Glomerular endothelial cell (primary cell): ENCODE results near the gene PRSS8. TPM values are rescaled to one million over a fixed set of nuclear protein-coding genes. Genes with fewer than 3 reads are reported as not detected.
"Not testable (repeated sequence)": the region's sequence is repeated elsewhere in the genome, so short reads cannot be mapped to it uniquely, and the experiment has no call there.

ENCODE experiments used
- DNase-seq: peaks from one replicate; pipeline ENCODE4 v3.0.0-alpha.2; 2011; ENCODE audit warnings: low read depth, low spot score; ENCODE audit errors: extremely low read depth
- total RNA-seq: library from RNA; depleted of rRNA; stranded (reverse); fragments of >200 nt; gene quantifications from 2 replicates; pipeline ENCODE4 v1.2.3, GENCODE V29; 2015

PRSS8 gene
- total RNA-seq, 1 donor from 2014 or later: 0.12 TPM

DNA sequence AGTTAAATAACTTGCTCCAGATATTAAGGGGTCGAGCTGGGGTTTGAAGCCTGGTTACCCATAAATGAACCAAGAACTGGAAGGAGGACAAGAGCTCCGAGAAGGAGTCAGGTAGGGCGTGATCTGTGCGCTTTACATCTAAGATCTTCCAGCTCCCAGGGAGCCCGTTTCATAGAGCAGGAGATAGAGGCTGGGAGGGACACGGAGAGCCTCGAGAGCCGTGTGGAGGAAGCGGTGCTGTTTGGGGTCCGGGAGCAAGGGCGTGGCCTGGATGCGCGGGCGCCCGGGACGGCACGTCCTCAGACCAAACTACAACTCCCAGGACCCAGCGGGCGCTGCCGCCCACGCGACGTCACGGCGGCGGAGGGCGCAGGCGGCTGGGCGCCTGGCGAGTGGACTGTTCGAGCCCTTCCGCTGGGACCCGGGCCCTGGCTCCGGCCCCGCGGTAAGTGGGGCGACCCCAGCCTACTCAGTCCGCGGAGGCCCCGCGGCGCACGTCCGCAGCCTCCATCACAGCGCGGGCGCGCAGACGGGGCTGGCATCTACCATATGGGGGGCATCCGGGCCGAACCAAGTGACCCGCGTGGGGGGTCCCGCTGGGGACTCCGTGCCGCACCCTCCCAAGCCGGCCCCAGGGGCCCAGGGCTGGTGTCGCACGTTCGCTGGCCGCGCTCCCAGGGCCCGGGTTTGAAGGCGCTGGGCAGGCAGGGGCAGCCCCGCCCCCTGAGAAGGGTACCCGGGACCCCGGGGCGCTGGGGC is 27.3 kb downstream of the PRSS8 start, which contains the start of gene BCKDK:
BCKDK (plus strand) TSS at position 352 of the 759 bp plus-strand sequence. CDS start 838 bp downstream, outside the sequence.
- no peak for DNase-seq

DNA sequence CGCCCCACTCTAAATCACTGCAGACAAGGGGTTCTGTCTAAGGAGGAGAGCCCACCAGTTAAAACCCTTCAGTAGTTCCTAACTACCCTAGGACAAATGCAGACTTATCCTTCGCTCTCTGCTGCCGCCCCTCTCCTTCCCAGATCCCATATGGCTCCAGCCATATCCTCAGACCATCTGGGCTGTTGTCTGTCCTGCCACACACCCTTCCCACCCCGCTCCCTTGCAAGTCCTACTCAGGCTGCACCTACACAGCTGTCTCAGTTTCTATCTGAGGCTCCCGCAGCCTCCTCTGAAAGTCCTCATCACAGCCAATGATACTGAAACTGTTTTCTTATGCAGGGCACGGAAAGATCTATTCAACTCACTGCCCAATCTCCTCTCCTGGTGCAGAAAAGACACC is 28.1 kb downstream of the PRSS8 start:
- no peak for DNase-seq

- no peak for DNase-seq
Observed at GRCh38 chr16:31106509-31107464, 28.7 kb downstream of the PRSS8 start.

GRCh38 chr16:31105677-31106213 is 29.8 kb downstream of the PRSS8 start:
- no peak for DNase-seq

DNA sequence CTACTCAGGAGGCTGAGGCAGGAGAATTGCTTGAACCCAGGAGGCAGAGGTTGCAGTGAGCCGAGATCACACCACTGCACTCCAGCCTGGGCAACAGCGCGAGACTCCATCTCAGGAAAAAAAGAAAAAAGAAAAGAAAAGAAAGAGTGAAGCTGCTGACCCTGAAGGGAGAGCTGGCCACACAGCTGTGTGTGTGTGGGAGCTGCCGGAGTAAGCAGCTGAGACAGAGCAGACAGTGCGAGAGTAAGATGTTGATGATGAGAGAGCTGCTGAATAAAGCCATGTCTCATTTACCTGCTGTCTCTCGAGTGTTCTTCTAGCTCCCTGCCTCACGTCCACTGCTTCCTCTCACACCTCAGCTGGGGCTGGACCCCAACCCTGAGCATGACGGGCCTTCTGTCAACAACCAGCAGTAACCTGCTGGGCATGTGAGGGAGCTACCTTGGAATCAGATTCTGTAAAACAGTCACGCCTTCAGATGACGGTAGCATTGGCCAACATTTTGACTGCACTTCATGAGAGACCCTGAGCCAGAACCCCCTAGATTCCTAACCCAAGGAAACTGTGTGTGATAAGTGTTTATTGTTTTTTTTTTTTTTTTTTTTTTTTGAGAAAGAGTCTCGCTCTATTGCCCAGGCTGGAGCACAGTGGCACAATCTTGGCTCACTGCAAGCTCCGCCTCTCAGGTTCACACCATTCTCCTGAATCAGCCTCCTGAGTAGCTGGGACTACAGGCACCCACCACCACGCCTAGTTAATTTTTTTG is 34.5 kb downstream of the PRSS8 start:
- DNase-seq: not testable (repeated sequence)

DNA sequence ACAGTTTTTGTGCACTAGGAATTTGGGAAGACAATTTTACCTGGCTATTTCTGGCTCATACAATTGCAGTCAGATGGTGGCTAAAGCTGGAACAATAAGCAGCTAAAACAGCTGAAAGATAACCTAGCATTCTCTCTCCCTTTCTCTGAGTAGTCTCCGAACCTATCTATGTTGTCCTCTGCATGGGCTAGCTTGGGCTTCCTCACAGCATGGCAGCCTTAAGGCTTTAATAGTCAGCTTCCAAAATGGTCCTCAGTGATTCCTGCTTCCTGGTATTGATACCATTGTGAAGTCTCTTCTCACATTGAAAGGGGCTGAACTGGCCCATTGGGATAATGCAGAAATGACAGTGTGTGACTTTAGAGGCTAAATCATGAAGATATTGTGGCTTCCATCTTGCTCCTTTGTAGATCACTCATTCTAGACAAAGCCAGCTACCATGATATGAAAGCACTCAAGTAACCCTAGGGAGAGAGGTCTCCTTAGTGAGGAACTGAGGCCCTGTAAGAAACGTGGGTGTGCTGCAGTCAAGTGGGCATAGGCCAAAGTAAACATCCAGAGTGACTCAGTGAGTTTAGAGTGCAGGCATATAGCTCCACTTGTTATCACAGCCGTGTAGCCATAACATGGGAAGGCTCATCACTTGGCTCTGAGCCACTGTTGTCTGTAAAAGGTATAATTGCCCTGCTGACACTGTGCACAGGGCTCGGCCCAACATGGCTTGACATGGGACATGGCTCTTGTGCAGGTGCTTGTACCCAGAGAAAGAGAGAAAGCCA is 35.5 kb downstream of the PRSS8 start:
- DNase-seq: no peak

- no peak for DNase-seq
Observed at GRCh38 chr16:31094424-31095120, 41.0 kb downstream of the PRSS8 start, which contains the start of gene VKORC1. TSS of gene VKORC1 (minus strand) at chr16:31094797. CDS start at chr16:31094729, 68 bp downstream.

DNA sequence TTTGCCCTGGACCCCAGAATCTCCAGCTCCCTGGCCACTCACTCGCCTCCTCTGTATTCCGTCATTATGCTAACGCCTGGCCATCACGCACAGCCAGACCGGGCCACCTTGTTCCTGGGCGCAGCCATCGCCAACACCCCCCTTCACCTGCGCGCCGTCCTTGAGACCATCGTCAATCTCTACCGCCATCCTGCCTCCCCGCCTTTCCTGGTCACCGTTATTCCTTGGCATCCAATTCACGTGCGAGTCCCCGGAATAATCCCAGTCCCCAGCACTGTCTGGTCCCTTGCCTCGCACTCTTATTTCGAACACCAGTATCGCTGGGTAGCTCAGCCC is 41.5 kb downstream of the PRSS8 start:
- no peak for DNase-seq

DNA sequence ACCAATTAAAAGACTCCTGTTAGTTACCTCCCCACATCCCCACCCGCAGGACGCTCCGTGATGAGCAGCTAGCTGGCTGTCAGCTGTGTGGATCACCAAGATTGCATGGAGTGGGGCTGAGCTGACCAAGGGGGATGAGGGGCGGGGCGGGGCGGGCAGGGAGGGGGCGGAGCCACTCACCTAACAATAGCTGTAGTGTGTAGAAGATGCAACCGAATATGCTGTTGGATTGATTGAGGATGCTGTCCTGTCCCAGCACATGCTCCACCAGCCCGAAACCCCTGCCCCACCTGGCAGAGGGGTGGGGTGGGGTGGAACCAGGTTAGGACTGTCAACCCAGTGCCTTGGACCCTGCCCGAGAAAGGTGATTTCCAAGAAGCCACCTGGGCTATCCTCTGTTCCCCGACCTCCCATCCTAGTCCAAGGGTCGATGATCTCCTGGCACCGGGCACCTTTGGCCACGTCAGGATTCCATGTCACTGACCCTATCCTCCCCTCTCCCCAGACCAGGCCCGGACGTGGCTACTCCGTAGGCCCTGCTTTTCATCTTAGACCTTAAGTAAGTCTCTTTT is 42.3 kb downstream of the PRSS8 start:
- DNase-seq: no peak

GRCh38 chr16:31092330-31092729 is 43.2 kb downstream of the PRSS8 start:
- DNase-seq: no peak

GRCh38 chr16:31090540-31090939 is 45.0 kb downstream of the PRSS8 start:
- no peak for DNase-seq

DNA sequence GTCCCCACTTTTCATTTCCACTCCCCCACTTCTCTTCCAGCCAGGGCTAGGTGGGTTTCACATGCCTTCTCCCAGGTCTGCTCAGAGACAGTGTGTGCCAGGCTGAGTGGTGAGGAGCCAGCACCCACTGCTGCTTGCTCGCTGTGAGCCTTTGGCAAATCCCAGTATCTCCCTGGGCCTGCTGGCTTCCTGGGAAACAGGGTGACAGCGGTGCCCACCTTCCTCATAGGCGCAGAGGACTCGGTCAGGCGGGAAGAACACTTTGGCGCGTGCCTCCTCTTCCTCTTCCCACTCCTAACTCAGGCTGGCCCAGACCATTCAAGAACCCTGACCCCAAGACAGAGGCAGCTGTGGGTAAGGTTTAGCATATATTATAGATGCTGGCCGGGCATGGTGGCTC is 46.3 kb downstream of the PRSS8 start:
- no peak for DNase-seq

DNA sequence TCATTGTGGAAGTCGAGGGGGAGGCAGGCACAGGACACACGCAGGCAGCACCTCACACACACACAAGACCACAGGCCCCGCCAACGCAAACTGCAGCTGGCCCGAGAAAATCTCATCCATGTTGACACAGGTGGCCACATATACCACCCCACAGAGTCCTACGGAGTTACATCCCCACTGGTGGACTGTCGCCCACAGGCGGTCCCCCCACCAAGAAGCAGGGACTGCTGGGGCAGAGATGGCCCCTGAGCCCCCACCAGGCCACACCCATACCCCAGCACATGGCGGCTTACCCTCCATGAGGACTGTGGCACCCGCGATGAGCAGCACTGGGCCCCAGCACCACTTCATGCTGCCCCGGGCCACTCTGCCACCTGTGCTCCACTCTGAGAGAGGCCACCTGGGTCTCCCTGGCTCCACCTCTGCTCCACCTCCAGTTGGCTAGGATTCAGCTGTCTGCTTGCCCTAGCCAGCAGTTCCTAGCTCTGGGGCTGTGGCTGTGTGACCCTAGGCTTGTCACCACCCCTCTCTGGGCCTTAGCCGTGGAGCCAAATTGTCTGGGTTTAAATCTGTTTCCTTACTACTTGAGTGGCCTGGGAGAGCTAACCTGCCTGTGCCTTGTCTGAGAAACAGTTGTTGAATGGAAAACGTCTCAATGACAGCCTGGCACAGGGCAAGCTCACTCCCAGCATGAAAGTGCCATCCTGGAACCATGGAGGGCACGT is 46.9 kb downstream of the PRSS8 start, which contains the start of gene PRSS53:
PRSS53 (minus strand) TSS at position 485 of the 725 bp plus-strand sequence; CDS start at position 351, 134 bp downstream.
- DNase-seq: no peak

- DNase-seq: no peak
Observed at GRCh38 chr16:31087971-31088370, 47.6 kb downstream of the PRSS8 start.

DNA sequence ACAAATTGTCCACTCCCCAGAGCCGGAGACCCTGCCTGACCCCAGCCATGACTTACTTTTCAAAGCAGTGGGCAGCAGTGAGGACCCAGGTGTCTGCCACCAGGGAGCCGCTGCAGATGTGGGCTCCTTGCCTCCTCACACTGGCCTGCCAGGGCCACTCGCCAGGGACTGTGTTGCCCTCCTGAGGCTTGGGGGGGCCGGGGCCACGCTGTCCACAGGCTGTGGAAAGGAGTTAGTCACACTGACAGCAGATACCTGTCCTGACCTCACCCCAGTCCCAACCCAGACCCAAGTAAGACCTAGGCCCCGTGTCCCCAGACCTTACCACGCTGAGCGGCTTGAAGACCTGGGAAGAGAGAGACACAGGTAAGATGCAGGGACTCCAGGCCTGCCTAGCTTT is 48.0 kb downstream of the PRSS8 start:
- no peak for DNase-seq

DNA sequence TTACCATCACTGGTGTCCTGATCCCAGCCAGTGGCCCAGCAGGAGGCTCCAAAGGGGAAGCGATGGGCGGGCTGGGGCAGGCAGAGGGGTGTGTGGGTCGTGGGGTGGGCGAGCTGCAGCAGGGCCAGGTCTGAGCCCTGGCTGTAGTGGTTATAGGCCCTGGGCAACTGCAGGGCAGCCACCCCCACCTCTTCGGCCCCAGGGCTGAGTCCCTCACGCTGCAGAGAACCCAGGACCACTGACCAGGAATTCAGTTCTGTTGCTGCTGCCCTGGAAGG is 49.0 kb downstream of the PRSS8 start:
- DNase-seq: no peak

DNA sequence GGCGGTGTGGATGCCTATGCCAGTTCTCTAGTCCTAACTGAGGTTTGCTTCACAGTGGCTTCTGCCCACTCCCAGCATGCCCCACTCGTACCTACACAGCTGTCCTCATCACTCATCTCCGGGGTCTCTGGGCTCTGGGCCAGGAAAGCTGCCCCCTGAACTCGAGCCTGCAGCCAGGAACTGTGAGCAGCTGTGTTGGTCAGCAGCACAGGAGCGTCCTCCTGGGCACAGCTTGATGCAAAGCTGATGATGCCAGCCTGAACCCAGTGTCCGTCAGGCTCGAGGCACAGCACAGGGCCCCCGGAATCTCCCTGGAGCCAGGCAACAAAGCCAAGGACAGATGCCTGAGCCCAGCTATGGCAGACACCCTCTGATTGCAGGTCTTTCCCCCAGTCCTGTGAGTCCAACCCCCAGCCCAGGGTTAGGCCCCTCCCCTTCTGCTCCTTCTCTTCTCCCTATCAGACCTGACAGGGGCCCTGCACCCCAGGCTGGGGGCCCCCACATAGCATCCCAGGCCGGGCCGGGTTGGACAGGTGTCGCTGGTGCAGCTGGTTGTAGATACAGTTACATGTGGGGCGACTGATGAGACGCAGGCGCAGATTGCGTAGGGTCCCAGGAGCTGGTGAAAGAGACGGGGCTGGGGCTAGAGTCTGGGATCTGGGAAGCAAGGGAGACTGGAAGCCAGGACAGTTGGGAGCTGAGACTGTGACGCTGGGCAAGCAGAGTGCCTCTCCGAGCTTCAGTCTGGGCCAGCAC is 49.5 kb downstream of the PRSS8 start:
- no peak for DNase-seq

DNA sequence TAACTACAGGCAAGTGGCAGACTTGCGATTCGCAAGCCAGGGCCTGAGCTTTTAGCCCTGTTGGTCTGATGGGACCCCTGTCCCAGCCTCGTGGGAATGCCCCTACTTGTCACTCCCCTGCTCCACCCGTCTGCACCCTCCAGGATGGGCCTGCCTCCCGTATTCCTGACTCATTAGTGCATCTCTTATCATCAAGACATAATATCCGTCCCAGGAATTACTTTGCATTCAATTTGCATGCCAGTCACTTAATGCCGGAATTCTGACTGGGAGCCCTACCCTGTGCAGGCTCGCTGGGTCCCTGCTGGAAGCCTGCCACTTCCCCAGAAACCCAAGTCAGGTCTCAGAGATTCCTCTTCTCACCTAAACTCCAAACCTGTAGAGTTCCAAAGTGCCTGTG is 50.1 kb downstream of the PRSS8 start:
- no peak for DNase-seq
